Endothelial cell of hepatic sinusoid (primary cell): ENCODE results near the gene FBLN2.
"Not testable (repeated sequence)": the region's sequence is repeated elsewhere in the genome, so short reads cannot be mapped to it uniquely, and the experiment has no call there.

Source experiments
- in situ Hi-C: cut with HindIII; loops from 2 replicates; pipeline ENCODE4 v1.10.0; 2017; ENCODE audit warnings: low sequenced_read_pairs

Gene FBLN2

GRCh38 chr3:13548696-13549622, at the start of gene FBLN2:
Gene FBLN2 (plus strand): TSS chr3:13549125. CDS start chr3:13570356, 21,231 bp downstream.
- in situ Hi-C loops = no loop called here

GRCh38 chr3:13499246-13499645, 49.7 kb upstream of the FBLN2 start:
- in situ Hi-C loops = not testable (repeated sequence)

- in situ Hi-C loops = no loop called here
Observed at GRCh38 chr3:13500133-13500885, 48.6 kb upstream of the FBLN2 start.

GRCh38 chr3:13501056-13501455, 47.9 kb upstream of the FBLN2 start:
- in situ Hi-C loops = no loop called here

- in situ Hi-C loops = no loop called here
Observed at GRCh38 chr3:13501521-13501920, 47.4 kb upstream of the FBLN2 start.

GRCh38 chr3:13501958-13502790, 46.8 kb upstream of the FBLN2 start:
- in situ Hi-C loops = no loop called here

- in situ Hi-C loops = no loop called here
Observed at GRCh38 chr3:13502791-13503060, 46.2 kb upstream of the FBLN2 start.

GRCh38 chr3:13504161-13504831, 44.6 kb upstream of the FBLN2 start:
- in situ Hi-C loops = no loop called here

- in situ Hi-C loops = no loop called here
Observed at GRCh38 chr3:13505147-13506130, 43.5 kb upstream of the FBLN2 start.

- in situ Hi-C loops = no loop called here
Observed at GRCh38 chr3:13506239-13506638, 42.7 kb upstream of the FBLN2 start.

GRCh38 chr3:13506680-13507079, 42.2 kb upstream of the FBLN2 start:
- in situ Hi-C loops = no loop called here

GRCh38 chr3:13507247-13507569, 41.7 kb upstream of the FBLN2 start:
- in situ Hi-C loops = no loop called here

- in situ Hi-C loops = no loop called here
Observed at GRCh38 chr3:13507570-13508339, 41.2 kb upstream of the FBLN2 start.

GRCh38 chr3:13508496-13508895, 40.4 kb upstream of the FBLN2 start:
- in situ Hi-C loops = no loop called here

GRCh38 chr3:13509059-13509815, 39.7 kb upstream of the FBLN2 start:
- in situ Hi-C loops = no loop called here

- in situ Hi-C loops = no loop called here
Observed at GRCh38 chr3:13509816-13510192, 39.1 kb upstream of the FBLN2 start.

GRCh38 chr3:13512451-13512850, 36.5 kb upstream of the FBLN2 start:
- in situ Hi-C loops = no loop called here
